HG03066 (cell line): Measurements from ENCODE around the gene STRN3.
"Not testable (repeated sequence)": the region's sequence is repeated elsewhere in the genome, so short reads cannot be mapped to it uniquely, and the experiment has no call there.

Source experiments
- ATAC-seq: cut with Tn5 transposase; IDR thresholded peaks from one replicate; pipeline ENCODE4 v1.9.1; 2021; ENCODE audit warnings: low read depth; ENCODE audit not compliant: unreplicated experiment

STRN3 gene

GRCh38 chr14:31037709-31038221 is 11.6 kb upstream of the STRN3 start:
- no peak for ATAC-seq

GRCh38 chr14:31036552-31036951 is 10.4 kb upstream of the STRN3 start:
- ATAC-seq: no peak

GRCh38 chr14:31030469-31030868 is 4.3 kb upstream of the STRN3 start:
- no peak for ATAC-seq

GRCh38 chr14:31029016-31029970 is 3.1 kb upstream of the STRN3 start:
- ATAC-seq: no peak

- no peak for ATAC-seq
Observed at GRCh38 chr14:31027847-31028246, 1.7 kb upstream of the STRN3 start.

- ATAC-seq: peak; percentile 93
Observed at GRCh38 chr14:31026450-31027235, 464 bp upstream of the STRN3 start.

- peak; percentile 11 for ATAC-seq
Observed at GRCh38 chr14:31025367-31026076, 657 bp downstream of the STRN3 start, which contains the start of gene AP4S1. Gene AP4S1 (plus strand): TSS chr14:31025649. CDS start chr14:31066197, 40,548 bp downstream.

- no peak for ATAC-seq
Observed at GRCh38 chr14:31024577-31025366, 1.4 kb downstream of the STRN3 start.

- ATAC-seq: no peak
Observed at GRCh38 chr14:31024010-31024480, 2.1 kb downstream of the STRN3 start.

GRCh38 chr14:31022386-31022785 is 3.8 kb downstream of the STRN3 start:
- ATAC-seq: no peak

- no peak for ATAC-seq
Observed at GRCh38 chr14:31021576-31021949, 4.6 kb downstream of the STRN3 start.

- ATAC-seq: no peak
Observed at GRCh38 chr14:31020834-31021575, 5.2 kb downstream of the STRN3 start.

- no peak for ATAC-seq
Observed at GRCh38 chr14:31018057-31018645, 8.0 kb downstream of the STRN3 start.

- ATAC-seq: no peak
Observed at GRCh38 chr14:31013841-31014240, 12.3 kb downstream of the STRN3 start.

GRCh38 chr14:31010935-31011334 is 15.2 kb downstream of the STRN3 start:
- no peak for ATAC-seq

- no peak for ATAC-seq
Observed at GRCh38 chr14:31009836-31010574, 16.2 kb downstream of the STRN3 start.

- ATAC-seq: no peak
Observed at GRCh38 chr14:31006703-31007102, 19.5 kb downstream of the STRN3 start.

GRCh38 chr14:31004007-31004406 is 22.2 kb downstream of the STRN3 start:
- not testable (repeated sequence) for ATAC-seq
